ENCODE results near the gene CYGB. TPM values are rescaled to one million over a fixed set of nuclear protein-coding genes. Genes with fewer than 3 reads are reported as not detected.
A peak's percentile ranks its signal among the peaks of the same experiment; 100 is the strongest.

The CYGB gene
- not detected for total RNA-seq

DNA sequence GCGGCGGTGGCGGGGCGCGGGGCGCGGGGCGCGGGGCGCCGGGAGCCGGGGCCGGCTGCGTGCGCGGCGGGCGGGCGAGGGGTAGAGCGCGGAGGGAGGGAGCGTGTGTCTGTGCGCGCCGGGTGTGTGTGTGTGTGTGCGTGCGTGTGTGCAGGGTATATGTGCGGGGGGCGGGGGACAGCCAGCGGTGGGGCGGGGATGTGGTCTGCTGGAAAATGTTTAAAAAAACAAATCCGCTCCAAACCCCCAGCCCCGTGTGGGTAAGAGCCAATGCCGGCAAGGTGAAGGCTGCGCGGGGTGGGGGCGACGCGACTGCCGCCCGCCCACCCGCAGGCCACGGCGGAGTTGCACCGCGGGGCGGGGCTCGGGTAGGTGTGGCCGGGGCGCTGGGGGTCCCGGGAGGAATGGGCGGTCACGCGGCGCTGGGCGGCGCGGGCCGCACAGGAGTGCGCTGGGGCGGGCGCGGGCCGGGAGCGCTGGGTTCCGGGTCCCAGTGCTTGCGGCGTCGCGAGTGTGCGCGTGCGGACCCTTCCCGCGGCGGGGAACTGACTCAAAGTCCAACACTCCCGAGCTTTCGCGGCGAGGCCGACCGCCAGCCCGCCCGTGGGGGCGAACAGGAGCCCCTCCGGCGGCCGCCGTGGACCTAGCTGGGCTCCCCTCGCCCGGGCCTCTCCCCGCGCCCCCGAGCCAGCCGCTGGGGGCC, at the start of gene CYGB:
Gene CYGB, minus strand, starts transcription at position 132 of the 703 bp plus-strand sequence. CDS start 167 bp downstream, outside the sequence.
- ChIA-PET CTCF (no interaction called here), POLR2A (no interaction called here)
- no peaks in the 10 kb centered on the region for H3K9me3 Mint-ChIP-seq (ENCODE audit: low read depth)
- no peaks in the 10 kb centered on the region for H3K4me1 Mint-ChIP-seq
- no peak for DNase-seq
- intact Hi-C loops (cut with DNase I, micrococcal nuclease): no loop called here
- H3K36me3 Mint-ChIP-seq (ENCODE audit: low read depth): no peaks in the 10 kb centered on the region
- ATAC-seq: peak; percentile 37
- peaks cover 35% of the 10 kb centered on the region for H3K27me3 Mint-ChIP-seq
- no peak within 1 kb of the TSS for H3K4me3 Mint-ChIP-seq
- no peak within 1 kb of the TSS for H3K27ac Mint-ChIP-seq

DNA sequence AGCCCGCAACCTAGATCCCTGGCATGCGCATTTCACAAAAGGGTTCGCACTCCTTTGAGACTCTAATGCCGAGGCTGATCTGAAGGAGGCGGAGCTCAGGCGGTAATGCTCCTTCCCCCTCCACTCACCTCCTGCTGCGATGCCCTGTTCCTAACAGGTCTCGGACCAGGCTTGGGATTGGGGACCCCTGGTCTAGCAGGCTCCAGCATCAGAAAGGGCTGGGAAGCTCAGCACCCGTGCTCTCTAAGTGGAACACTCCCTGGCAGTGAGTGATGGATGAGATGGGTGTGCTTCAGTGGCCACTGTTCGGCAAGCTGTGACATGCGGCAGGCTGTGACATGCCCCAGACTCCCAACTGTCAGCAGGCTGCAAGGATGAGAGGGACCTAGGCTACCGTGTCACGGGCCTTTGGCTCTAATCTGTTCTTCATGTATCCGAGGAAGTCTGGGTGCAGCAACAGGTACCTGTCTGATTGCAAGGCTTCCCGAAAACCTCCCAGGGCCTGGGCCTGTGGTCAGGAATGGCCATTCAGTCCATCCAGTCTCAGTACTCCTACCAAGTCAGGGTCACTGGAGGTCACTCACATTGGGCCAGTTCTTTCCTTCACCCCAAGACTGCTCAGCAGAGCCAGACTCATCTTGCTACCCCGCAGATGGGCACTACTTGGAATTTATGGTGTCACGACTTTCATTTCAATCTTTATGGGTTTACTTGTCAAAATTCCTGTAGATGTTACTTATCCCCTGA, 49.4 kb upstream of the CYGB start:
- Mint-ChIP-seq H3K4me3 (no peak overlapping the region), H3K27me3 (peaks cover 37% of the 10 kb centered on the region)
- DNase-seq: no peak

DNA sequence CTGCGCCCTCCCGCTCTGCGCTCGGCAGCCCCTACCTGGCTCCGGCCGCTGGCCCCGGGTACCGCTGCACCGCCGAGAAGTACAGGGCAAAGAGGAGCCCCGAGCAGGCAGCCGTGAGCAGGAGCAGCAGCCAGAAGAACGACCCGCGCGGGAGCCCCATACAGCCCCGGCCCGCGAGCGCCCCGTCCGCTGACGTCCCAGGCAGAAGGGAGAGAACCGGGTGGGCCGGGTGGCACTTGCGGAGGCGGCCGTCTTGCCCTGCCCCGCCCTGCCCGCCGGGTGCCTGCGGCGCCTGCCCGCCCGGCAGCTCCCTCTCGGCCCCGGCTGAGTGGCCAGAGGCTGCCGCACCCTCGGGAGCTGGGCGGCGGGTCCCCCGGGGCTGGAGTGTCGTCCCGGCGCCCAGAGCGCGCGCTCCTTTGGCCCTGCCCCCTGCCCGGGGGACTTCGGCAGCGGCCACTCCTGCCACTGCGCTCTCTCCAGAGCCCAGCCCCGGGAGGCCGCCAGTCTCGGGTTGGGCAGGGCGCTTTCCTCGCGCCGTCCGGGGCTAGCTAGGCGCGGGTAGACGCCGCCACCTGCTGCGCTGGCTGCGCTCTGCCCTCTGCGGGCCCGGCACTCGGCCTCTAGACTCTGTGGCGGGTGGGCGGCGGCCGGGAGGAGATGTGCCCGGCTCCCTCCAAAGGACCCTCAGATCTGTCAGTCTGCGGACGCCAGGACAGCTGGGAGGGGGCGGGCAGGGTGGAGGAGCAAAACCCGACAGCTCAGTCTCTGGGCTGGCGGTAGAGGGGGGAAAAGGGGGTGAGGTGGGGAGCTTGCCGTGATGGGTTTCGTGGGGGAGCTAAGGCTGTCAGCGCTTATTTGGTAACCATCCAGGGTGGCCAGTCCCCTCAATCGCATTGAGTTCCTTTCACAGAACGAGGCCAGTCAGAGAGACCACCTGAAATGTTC, 48.4 kb upstream of the CYGB start, which contains the start of gene ST6GALNAC2:
Gene ST6GALNAC2, minus strand, starts transcription at position 212 of the 945 bp plus-strand sequence. Its CDS starts 52 bp downstream, at position 160.
- Mint-ChIP-seq H3K4me1 (peaks cover 6% of the 10 kb centered on the region), H3K9me3 (ENCODE audit: low read depth) (no peaks in the 10 kb centered on the region), H3K4me3 (peak within 1 kb of the TSS; percentile 52), H3K27me3 (peaks cover 37% of the 10 kb centered on the region), H3K27ac (no peak within 1 kb of the TSS), H3K36me3 (ENCODE audit: low read depth) (no peaks in the 10 kb centered on the region)
- intact Hi-C loops (cut with DNase I, micrococcal nuclease): loop anchor here (2.0 to 10.0 kb wide), 3 partner anchors 36 to 63 kb away; no protein-coding TSS in a partner anchor
- POLR2A ChIA-PET: interaction anchor here (0.6 to 1.0 kb wide), 2 partner anchors 26 to 143 kb away, joined by 4 read pairs; no protein-coding TSS in a partner anchor
- DNase-seq: peak; percentile 64
- CTCF ChIA-PET: interaction anchor here (0.7 to 1.2 kb wide), 5 partner anchors 14 to 284 kb away, joined by 3 to 6 read pairs (median 4); no protein-coding TSS in a partner anchor
- peak; percentile 71 for ATAC-seq

More for the DNA sequence above, 49.4 kb upstream of the CYGB start:
- Mint-ChIP-seq H3K27ac (no peak overlapping the region), H3K9me3 (ENCODE audit: low read depth) (no peaks in the 10 kb centered on the region), H3K4me1 (peaks cover 6% of the 10 kb centered on the region), H3K36me3 (ENCODE audit: low read depth) (no peaks in the 10 kb centered on the region)
- ChIA-PET CTCF (interaction anchor here (0.7 to 1.2 kb wide), 2 partner anchors 120 to 285 kb away, joined by 6 read pairs; partner anchors contain the start of gene AANAT), POLR2A (no interaction called here)
- intact Hi-C loops (cut with DNase I, micrococcal nuclease): loop anchor here in 1 of 2 experiments (5.0 to 10.0 kb wide), 2 partner anchors 35 to 62 kb away; no protein-coding TSS in a partner anchor
- no peak for ATAC-seq

DNA sequence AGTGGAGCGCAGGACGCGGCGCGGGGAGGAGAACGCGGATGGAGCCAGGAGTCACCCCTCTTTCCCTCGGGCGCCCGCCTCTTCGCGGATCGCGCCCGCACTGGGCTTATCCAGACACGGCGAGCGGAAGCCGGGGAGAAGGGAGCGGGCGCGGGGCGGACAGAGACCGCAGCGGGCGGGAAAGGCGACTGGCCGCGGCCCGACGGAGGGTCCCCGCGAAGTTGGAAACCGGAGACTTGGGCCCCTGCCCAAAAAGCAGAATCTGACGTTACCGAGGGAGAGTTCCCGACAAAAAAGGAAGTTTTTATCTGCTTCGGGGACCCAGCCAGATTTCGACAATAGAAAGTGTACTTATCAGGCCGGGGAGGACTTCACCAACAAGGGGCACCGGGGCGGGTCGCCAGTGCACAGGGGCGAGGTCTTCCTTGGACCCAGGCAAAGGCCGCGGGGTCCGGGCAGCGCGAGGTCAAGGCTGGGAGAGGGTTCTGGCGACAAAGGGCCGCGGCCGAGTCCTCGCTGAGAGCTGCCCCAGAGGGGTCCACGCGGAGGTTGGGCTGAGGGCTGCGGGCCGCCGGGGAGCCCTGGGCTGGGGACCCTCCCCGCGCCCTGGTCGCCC, 47.6 kb upstream of the CYGB start:
- intact Hi-C loops (cut with DNase I, micrococcal nuclease): loop anchor here (2.0 to 10.0 kb wide), 3 partner anchors 37 to 62 kb away; no protein-coding TSS in a partner anchor
- Mint-ChIP-seq H3K36me3 (ENCODE audit: low read depth) (no peaks in the 10 kb centered on the region), H3K4me3 (peak overlapping the region; percentile 52), H3K9me3 (ENCODE audit: low read depth) (no peaks in the 10 kb centered on the region), H3K4me1 (peaks cover 6% of the 10 kb centered on the region), H3K27ac (no peak overlapping the region), H3K27me3 (peaks cover 37% of the 10 kb centered on the region)
- DNase-seq (peak; percentile 38), ATAC-seq (no peak)
- POLR2A ChIA-PET: interaction anchor here (1.0 to 1.2 kb wide), 2 partner anchors 18 to 25 kb away, joined by 3 to 4 read pairs; no protein-coding TSS in a partner anchor
- CTCF ChIA-PET: interaction anchor here (0.6 to 2.3 kb wide), 9 partner anchors 36 to 186 kb away, joined by 3 to 6 read pairs (median 4); no protein-coding TSS in a partner anchor

DNA sequence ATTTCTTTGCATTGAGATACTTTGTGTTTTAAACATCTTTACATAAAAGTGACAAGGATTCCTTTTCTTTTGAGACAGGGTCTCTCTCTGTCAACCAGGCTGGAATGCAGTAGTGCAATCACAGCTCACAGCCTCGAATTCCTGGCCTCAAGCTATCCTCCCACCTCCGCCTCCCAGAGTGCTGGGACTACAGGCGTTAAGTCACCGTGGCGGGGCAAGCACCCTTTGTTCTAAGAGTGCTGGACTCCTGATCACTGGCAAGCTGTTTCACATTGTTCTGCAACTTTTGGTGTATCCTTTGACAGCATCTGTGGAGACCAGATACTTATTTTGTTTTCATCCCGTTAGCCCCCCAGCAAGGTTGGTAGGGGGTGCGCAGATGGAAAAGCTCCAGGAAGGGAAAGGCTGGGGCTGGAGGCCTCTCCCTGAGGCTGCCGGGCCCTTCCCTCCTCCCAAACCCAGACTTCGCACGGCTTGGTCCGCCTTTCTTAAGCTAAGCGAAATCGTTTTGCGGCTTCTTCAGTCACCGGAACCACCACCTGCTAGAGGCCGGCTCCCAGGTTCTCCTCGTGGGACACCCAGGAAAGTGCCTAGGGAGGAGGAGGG, 47.0 kb upstream of the CYGB start:
- Mint-ChIP-seq H3K36me3 (ENCODE audit: low read depth) (no peaks in the 10 kb centered on the region), H3K4me3 (peak overlapping the region; percentile 52), H3K27me3 (peaks cover 35% of the 10 kb centered on the region), H3K9me3 (ENCODE audit: low read depth) (no peaks in the 10 kb centered on the region), H3K4me1 (peaks cover 7% of the 10 kb centered on the region), H3K27ac (no peak overlapping the region)
- ChIA-PET CTCF (interaction anchor here (0.6 to 2.3 kb wide), 8 partner anchors 26 to 186 kb away, joined by 3 to 6 read pairs (median 4); partner anchors contain the start of gene AANAT), POLR2A (interaction anchor here (1.2 kb wide), 1 partner anchor 17 kb away, joined by 3 read pairs; no protein-coding TSS in a partner anchor)
- ATAC-seq (no peak), DNase-seq (no peak)
- intact Hi-C loops (cut with DNase I, micrococcal nuclease): loop anchor here (2.0 to 10.0 kb wide), 3 partner anchors 38 to 62 kb away; no protein-coding TSS in a partner anchor

DNA sequence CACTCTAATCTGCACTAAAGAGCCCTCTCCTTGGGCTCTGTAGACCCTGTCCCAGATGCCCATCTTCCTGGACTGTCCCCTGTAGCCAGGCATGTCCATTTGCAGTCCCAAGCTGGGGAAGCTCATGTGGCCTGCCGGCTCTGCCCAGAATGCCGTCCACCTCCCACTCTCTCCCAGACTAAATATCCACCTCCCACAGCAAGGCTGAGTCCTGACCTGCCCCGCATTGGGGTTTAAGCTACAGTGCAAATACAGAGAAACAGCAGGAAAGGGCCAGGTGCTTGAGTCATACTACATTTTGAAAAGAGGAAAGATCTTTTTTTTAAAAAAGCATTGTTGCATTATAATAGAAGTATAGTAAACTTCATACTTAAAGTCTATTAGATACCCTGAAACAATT, 45.2 kb upstream of the CYGB start:
- no peak for ATAC-seq
- Mint-ChIP-seq H3K27me3 (peaks cover 21% of the 10 kb centered on the region), H3K4me3 (no peak overlapping the region), H3K9me3 (ENCODE audit: low read depth) (no peaks in the 10 kb centered on the region), H3K27ac (no peak overlapping the region), H3K4me1 (peaks cover 12% of the 10 kb centered on the region), H3K36me3 (ENCODE audit: low read depth) (no peaks in the 10 kb centered on the region)
- intact Hi-C loops (cut with DNase I, micrococcal nuclease): loop anchor here in 1 of 2 experiments (10.0 kb wide), 1 partner anchor 58 kb away; no protein-coding TSS in a partner anchor
- CTCF ChIA-PET: interaction anchor here (0.5 to 0.7 kb wide), 2 partner anchors 58 to 250 kb away, joined by 3 to 5 read pairs; no protein-coding TSS in a partner anchor
- no peak for DNase-seq
- POLR2A ChIA-PET: no interaction called here

DNA sequence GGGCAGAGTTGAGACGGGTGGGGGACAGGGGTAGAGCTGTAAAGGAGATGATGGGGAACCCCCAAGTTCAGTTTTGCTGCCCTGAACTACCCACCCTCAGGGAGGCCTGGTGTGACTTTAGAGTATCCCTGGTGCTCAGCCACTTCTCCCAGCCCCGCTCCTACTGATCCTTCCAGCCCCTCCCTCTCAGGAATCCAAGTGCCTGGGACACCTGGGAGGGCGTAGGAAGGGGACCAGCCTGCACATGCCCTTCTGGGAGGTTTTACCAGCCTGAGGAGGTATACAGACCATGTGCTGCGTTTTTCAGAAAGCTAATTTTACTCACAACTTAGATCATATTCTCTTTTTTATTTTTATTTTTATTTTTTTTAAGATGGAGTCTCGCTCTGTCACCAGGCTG, 44.0 kb upstream of the CYGB start:
- DNase-seq (no peak), ATAC-seq (no peak)
- ChIA-PET POLR2A (interaction anchor here (0.6 kb wide), 1 partner anchor 8 kb away, joined by 4 read pairs; no protein-coding TSS in a partner anchor), CTCF (interaction anchor here (0.5 to 0.9 kb wide), 2 partner anchors 100 to 133 kb away, joined by 3 read pairs; no protein-coding TSS in a partner anchor)
- intact Hi-C loops (cut with DNase I, micrococcal nuclease): loop anchor here in 1 of 2 experiments (10.0 kb wide), 1 partner anchor 57 kb away; no protein-coding TSS in a partner anchor
- no peak overlapping the region for H3K4me3 Mint-ChIP-seq
- H3K27ac Mint-ChIP-seq: no peak overlapping the region
- H3K36me3 Mint-ChIP-seq (ENCODE audit: low read depth): no peaks in the 10 kb centered on the region
- H3K9me3 Mint-ChIP-seq (ENCODE audit: low read depth): no peaks in the 10 kb centered on the region
- peaks cover 12% of the 10 kb centered on the region for H3K4me1 Mint-ChIP-seq
- H3K27me3 Mint-ChIP-seq: peaks cover 12% of the 10 kb centered on the region

DNA sequence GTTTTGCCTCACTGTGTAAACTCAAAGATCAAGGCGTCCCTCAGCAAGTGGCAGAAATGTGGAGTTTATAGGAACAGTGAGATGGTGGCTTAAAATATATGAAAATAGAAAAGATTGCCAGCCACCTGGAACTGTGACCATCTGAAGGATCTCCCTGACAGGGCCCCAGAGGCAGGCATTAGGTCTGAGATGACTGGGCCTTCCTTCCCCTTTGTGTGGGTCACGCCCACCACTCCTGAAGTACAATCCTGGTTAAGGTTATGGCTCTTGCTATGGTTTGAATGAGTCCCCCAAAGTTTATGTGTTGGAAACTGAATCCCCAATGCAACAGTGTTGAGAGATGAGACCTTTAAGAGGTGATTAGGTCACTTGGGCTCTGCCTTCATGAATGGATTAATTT, 41.8 kb upstream of the CYGB start:
- Mint-ChIP-seq H3K9me3 (ENCODE audit: low read depth) (no peaks in the 10 kb centered on the region), H3K4me1 (peaks cover 6% of the 10 kb centered on the region), H3K27ac (no peak overlapping the region), H3K36me3 (ENCODE audit: low read depth) (no peaks in the 10 kb centered on the region), H3K4me3 (no peak overlapping the region), H3K27me3 (peaks cover 6% of the 10 kb centered on the region)
- intact Hi-C loops (cut with DNase I, micrococcal nuclease): no loop called here
- ATAC-seq: no peak
- DNase-seq: no peak
- ChIA-PET CTCF (interaction anchor here (0.6 to 1.5 kb wide), 6 partner anchors 16 to 1303 kb away, joined by 3 to 5 read pairs (median 4); no protein-coding TSS in a partner anchor), POLR2A (no interaction called here)

DNA sequence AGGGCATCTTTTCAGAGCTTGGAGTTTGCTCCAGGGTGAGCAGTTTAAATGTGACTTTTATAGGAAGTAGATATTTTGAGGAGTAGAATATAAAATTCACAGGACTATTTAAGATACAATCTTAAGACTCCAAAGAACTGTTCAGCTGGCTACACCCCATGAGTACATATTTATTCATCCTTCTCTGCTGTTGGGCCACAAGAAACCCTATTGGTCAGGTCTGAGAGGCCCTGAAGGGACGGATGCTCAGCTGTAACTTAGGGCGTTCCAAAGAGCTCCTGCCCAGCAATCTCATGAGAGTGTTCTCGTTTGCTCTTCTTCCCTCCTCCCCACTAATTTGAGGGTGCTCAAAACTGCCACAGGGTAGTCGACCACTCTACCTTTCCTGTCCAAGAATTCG, 40.9 kb upstream of the CYGB start:
- Mint-ChIP-seq H3K4me3 (no peak overlapping the region), H3K4me1 (peaks cover 6% of the 10 kb centered on the region), H3K36me3 (ENCODE audit: low read depth) (no peaks in the 10 kb centered on the region), H3K27me3 (peaks cover 2% of the 10 kb centered on the region), H3K9me3 (ENCODE audit: low read depth) (no peaks in the 10 kb centered on the region), H3K27ac (no peak overlapping the region)
- DNase-seq: no peak
- intact Hi-C loops (cut with DNase I, micrococcal nuclease): no loop called here
- POLR2A ChIA-PET: interaction anchor here (0.6 kb wide), 1 partner anchor 14 kb away, joined by 17 read pairs; no protein-coding TSS in a partner anchor
- CTCF ChIA-PET: interaction anchor here (0.6 to 1.5 kb wide), 3 partner anchors 20 to 1302 kb away, joined by 3 to 4 read pairs (median 3); no protein-coding TSS in a partner anchor
- ATAC-seq: no peak
